Neuron (in vitro differentiated cells): ENCODE measurements around the gene COP1.
"Not testable (repeated sequence)": the region's sequence is repeated elsewhere in the genome, so short reads cannot be mapped to it uniquely, and the experiment has no call there.

Source experiments
- H2AFZ ChIP-seq: one replicate; pipeline ENCODE4 v1.6.1; 2013; ENCODE audit warnings: low read depth, mild to moderate bottlenecking, inconsistent platforms, low read length, moderate library complexity
- H3K27me3 ChIP-seq: one replicate; pipeline ENCODE4 v1.6.1; 2013; ENCODE audit warnings: low read length; ENCODE audit not compliant: insufficient read depth
- H3K36me3 ChIP-seq: one replicate; pipeline ENCODE4 v1.6.1; 2013; ENCODE audit warnings: low read length; ENCODE audit not compliant: insufficient read depth
- H3K4me1 ChIP-seq: one replicate; pipeline ENCODE4 v1.6.1; 2013; ENCODE audit warnings: low read length; ENCODE audit not compliant: insufficient read depth
- H3K4me3 ChIP-seq: 2 replicates; pipeline ENCODE4 v1.5.1; 2013; ENCODE audit warnings: mild to moderate bottlenecking, low read length, moderate library complexity
- H3K9me3 ChIP-seq: one replicate; pipeline ENCODE4 v1.6.1; 2013; ENCODE audit warnings: low read length

Gene COP1

GRCh38 chr1:176033881-176034280, 173.2 kb downstream of the COP1 start:
- H3K4me3 ChIP-seq = no peak overlapping the region
- H3K9me3 ChIP-seq = no peaks in the 10 kb centered on the region
- H3K36me3 ChIP-seq = peaks cover 11% of the 10 kb centered on the region
- H3K27me3 ChIP-seq = no peaks in the 10 kb centered on the region
- H3K4me1 ChIP-seq = no peaks in the 10 kb centered on the region
- H2AFZ ChIP-seq = no peak overlapping the region

- H3K4me3 ChIP-seq = no peak overlapping the region
- H2AFZ ChIP-seq = no peak overlapping the region
- H3K36me3 ChIP-seq = peaks cover 9% of the 10 kb centered on the region
- H3K4me1 ChIP-seq = no peaks in the 10 kb centered on the region
- no peaks in the 10 kb centered on the region for H3K27me3 ChIP-seq
- no peaks in the 10 kb centered on the region for H3K9me3 ChIP-seq
These were observed 173.6 kb downstream of the COP1 start for GRCh38 chr1:176033474-176033873.

GRCh38 chr1:176032040-176032645, 174.9 kb downstream of the COP1 start:
- H3K36me3 ChIP-seq = peaks cover 5% of the 10 kb centered on the region
- no peaks in the 10 kb centered on the region for H3K27me3 ChIP-seq
- H3K4me3 ChIP-seq = no peak overlapping the region
- no peaks in the 10 kb centered on the region for H3K9me3 ChIP-seq
- H3K4me1 ChIP-seq = no peaks in the 10 kb centered on the region
- H2AFZ ChIP-seq = no peak overlapping the region

GRCh38 chr1:176029609-176030008, 177.5 kb downstream of the COP1 start:
- Histone ChIP-seq H3K27me3 (no peaks in the 10 kb centered on the region), H3K4me1 (no peaks in the 10 kb centered on the region), H2AFZ (no peak overlapping the region), H3K9me3 (no peaks in the 10 kb centered on the region), H3K4me3 (no peak overlapping the region), H3K36me3 (peaks cover 12% of the 10 kb centered on the region)

GRCh38 chr1:176029155-176029554, 177.9 kb downstream of the COP1 start:
- no peaks in the 10 kb centered on the region for H3K9me3 ChIP-seq
- no peak overlapping the region for H3K4me3 ChIP-seq
- H2AFZ ChIP-seq = no peak overlapping the region
- no peaks in the 10 kb centered on the region for H3K4me1 ChIP-seq
- H3K27me3 ChIP-seq = no peaks in the 10 kb centered on the region
- H3K36me3 ChIP-seq = peaks cover 12% of the 10 kb centered on the region

GRCh38 chr1:176027934-176028333, 179.2 kb downstream of the COP1 start:
- not testable (repeated sequence) for H3K4me1 ChIP-seq, H3K9me3 ChIP-seq, H3K4me3 ChIP-seq, H2AFZ ChIP-seq, H3K27me3 ChIP-seq
- peaks cover 12% of the 10 kb centered on the region for H3K36me3 ChIP-seq

GRCh38 chr1:176022574-176022973, 184.5 kb downstream of the COP1 start:
- Histone ChIP-seq H3K27me3 (no peaks in the 10 kb centered on the region), H3K9me3 (no peaks in the 10 kb centered on the region), H3K4me3 (no peak overlapping the region), H3K36me3 (peaks cover 23% of the 10 kb centered on the region), H3K4me1 (no peaks in the 10 kb centered on the region), H2AFZ (no peak overlapping the region)

- no peaks in the 10 kb centered on the region for H3K4me1 ChIP-seq
- no peak overlapping the region for H2AFZ ChIP-seq
- H3K36me3 ChIP-seq = peaks cover 14% of the 10 kb centered on the region
- H3K27me3 ChIP-seq = no peaks in the 10 kb centered on the region
- no peak overlapping the region for H3K4me3 ChIP-seq
- H3K9me3 ChIP-seq = no peaks in the 10 kb centered on the region
These were observed 189.4 kb downstream of the COP1 start for GRCh38 chr1:176017722-176018121.

GRCh38 chr1:176009951-176010350, 197.1 kb downstream of the COP1 start:
- peaks cover 18% of the 10 kb centered on the region for H3K36me3 ChIP-seq
- H3K27me3 ChIP-seq = no peaks in the 10 kb centered on the region
- peaks cover 6% of the 10 kb centered on the region for H3K9me3 ChIP-seq
- H2AFZ ChIP-seq = no peak overlapping the region
- H3K4me1 ChIP-seq = no peaks in the 10 kb centered on the region
- H3K4me3 ChIP-seq = no peak overlapping the region

GRCh38 chr1:176007756-176008389, 199.2 kb downstream of the COP1 start:
- not testable (repeated sequence) for H3K27me3 ChIP-seq, H3K9me3 ChIP-seq, H2AFZ ChIP-seq, H3K4me1 ChIP-seq, H3K4me3 ChIP-seq
- peaks cover 18% of the 10 kb centered on the region for H3K36me3 ChIP-seq

- H3K27me3 ChIP-seq, H2AFZ ChIP-seq, H3K9me3 ChIP-seq, H3K4me1 ChIP-seq, H3K4me3 ChIP-seq, H3K36me3 ChIP-seq: not testable (repeated sequence)
These were observed 212.4 kb downstream of the COP1 start for GRCh38 chr1:175994660-175995059.

- H3K9me3 ChIP-seq, H2AFZ ChIP-seq, H3K4me1 ChIP-seq, H3K27me3 ChIP-seq, H3K4me3 ChIP-seq: not testable (repeated sequence)
- H3K36me3 ChIP-seq = peaks cover 12% of the 10 kb centered on the region
These were observed 214.3 kb downstream of the COP1 start for GRCh38 chr1:175992825-175993224.

GRCh38 chr1:175992202-175992601, 214.9 kb downstream of the COP1 start:
- not testable (repeated sequence) for H2AFZ ChIP-seq, H3K27me3 ChIP-seq, H3K9me3 ChIP-seq, H3K4me1 ChIP-seq, H3K4me3 ChIP-seq
- H3K36me3 ChIP-seq = peaks cover 16% of the 10 kb centered on the region

GRCh38 chr1:175984813-175985212, 222.3 kb downstream of the COP1 start:
- Histone ChIP-seq H2AFZ (no peak overlapping the region), H3K9me3 (peaks cover 20% of the 10 kb centered on the region), H3K27me3 (no peaks in the 10 kb centered on the region), H3K4me1 (no peaks in the 10 kb centered on the region), H3K36me3 (peaks cover 67% of the 10 kb centered on the region), H3K4me3 (no peak overlapping the region)
